GM12878 (cell line): Measurements from ENCODE around the gene HECTD4. TPM values are rescaled to one million over a fixed set of nuclear protein-coding genes. Genes with fewer than 3 reads are reported as not detected.

Experiments used
- ATAC-seq: fragments of 200-7000 bp; cut with Tn5 transposase; 3 replicates; pipeline ENCODE4 v1.9.1; 2020; ENCODE audit warnings: mild to moderate bottlenecking, moderate library complexity
- BruUV-seq: library from RNA; stranded (reverse); fragments of 400-500 nt; replicated peaks from 2 replicates; lab custom pipeline; 2021; lab: Mats Ljungman, UMichigan
- CTCF ChIA-PET: fragments of 300-600 bp; sonication (Branson Sonifier 250); formaldehyde crosslinking; extraction: SDS; loops from one replicate; lab custom pipeline; 2021; ENCODE audit warnings: inconsistent platforms; lab: Yijun Ruan, JAX
- POLR2A ChIA-PET: fragments of 350-600 bp; formaldehyde crosslinking; extraction: SDS; loops from one replicate; lab custom pipeline; 2021; ENCODE audit warnings: inconsistent platforms; lab: Charles Lee
- RAD21 ChIA-PET: fragments of 300-600 bp; sonication (Branson Sonifier 250); formaldehyde crosslinking; loops from one replicate; lab custom pipeline; 2023; ENCODE audit warnings: antibody characterized with exemption; ENCODE audit not compliant: unreplicated experiment; lab: Charles Lee
- SMC1A ChIA-PET: fragments of 300-600 bp; sonication (Branson Sonifier 250); formaldehyde crosslinking; loops from one replicate; lab custom pipeline; 2023; ENCODE audit not compliant: unreplicated experiment, uncharacterized antibody; lab: Charles Lee
- DNase-seq: peaks from one replicate; pipeline ENCODE4 v3.0.0-alpha.2; 2011; ENCODE audit warnings: low read depth, low spot score
- FAIRE-seq: peaks from 3 replicates; lab custom pipeline; 2011; peaks lifted over from hg19 to GRCh38; lab: Jason Lieb, UNC
- H2AFZ ChIP-seq: 2 replicates; pipeline ENCODE4 v1.6.0; 2011; ENCODE audit warnings: low read depth, low read length, control low read depth; ENCODE audit not compliant: control insufficient read depth
- H3K27ac ChIP-seq: 2 replicates; pipeline ENCODE4 v1.5.1; 2011; ENCODE audit warnings: control low read depth; ENCODE audit not compliant: control insufficient read depth, insufficient read depth
- H3K27me3 ChIP-seq, 2 experiments: replicated peaks in 1 of 2; 2 replicates each; pipeline versions ENCODE4 v1.6.0 to v1.6.1; 2011; ENCODE audit warnings: low read length in 1 of 2; ENCODE audit not compliant: control insufficient read depth in 2 of 2, insufficient read depth in 2 of 2
- H3K36me3 ChIP-seq, 2 experiments: 2 replicates each; pipeline ENCODE4 v1.5.1; 2011; ENCODE audit warnings: low read length in 1 of 2; ENCODE audit not compliant: control insufficient read depth in 2 of 2, insufficient read depth in 2 of 2
- H3K4me1 ChIP-seq: 2 replicates; pipeline ENCODE4 v1.6.1; 2011; ENCODE audit warnings: mild to moderate bottlenecking, low read length, moderate library complexity, mixed read lengths; ENCODE audit not compliant: control insufficient read depth, insufficient read depth
- H3K4me2 ChIP-seq: 2 replicates; pipeline ENCODE4 v1.6.0; 2011; ENCODE audit warnings: control low read depth; ENCODE audit not compliant: control insufficient read depth, insufficient read depth
- H3K4me3 ChIP-seq: fragments of 200-600 bp; sonication (generic); 2 replicates; pipeline ENCODE4 v1.5.1; 2016
- H3K79me2 ChIP-seq: 2 replicates; pipeline ENCODE4 v1.6.0; 2011; ENCODE audit warnings: low read length; ENCODE audit not compliant: control insufficient read depth, insufficient read depth
- H3K9ac ChIP-seq: 2 replicates; pipeline ENCODE4 v1.8.0; 2011; ENCODE audit warnings: low read length, control low read depth, mixed read lengths; ENCODE audit not compliant: control insufficient read depth, insufficient read depth
- H3K9me3 ChIP-seq: replicated peaks from 3 replicates; pipeline ENCODE4 v1.5.1; 2011; ENCODE audit warnings: mild to moderate bottlenecking, low read length; ENCODE audit not compliant: control insufficient read depth, insufficient read depth
- H4K20me1 ChIP-seq: 2 replicates; pipeline ENCODE4 v1.6.0; 2011; ENCODE audit not compliant: control insufficient read depth, insufficient read depth
- CBX5 ChIP-seq: sonication (generic); IDR thresholded peaks from 2 replicates; pipeline ENCODE4 v1.6.1; 2016; ENCODE audit warnings: low read depth, moderate library complexity, mild to moderate bottlenecking, inconsistent platforms
- KAT2A ChIP-seq: conservative IDR thresholded peaks from 2 replicates; pipeline ENCODE4 v1.6.1; 2011; ENCODE audit warnings: low read depth, low read length; ENCODE audit not compliant: control insufficient read depth
- KLF5 ChIP-seq: fragments of 450-650 bp; IDR thresholded peaks from 2 replicates; pipeline ENCODE4 v1.6.1; 2014; ENCODE audit warnings: mild to moderate bottlenecking; ENCODE audit not compliant: partially characterized antibody
- POU2F2 ChIP-seq: IDR thresholded peaks from 3 replicates; pipeline ENCODE4 v1.6.1; 2011; ENCODE audit warnings: low read depth, mild to moderate bottlenecking, low read length, borderline replicate concordance
- RELA ChIP-seq: fragments of 450-650 bp; IDR thresholded peaks from 2 replicates; pipeline ENCODE4 v1.8.0; 2014; ENCODE audit warnings: borderline replicate concordance; ENCODE audit not compliant: partially characterized antibody
- RUNX3 ChIP-seq: IDR thresholded peaks from 2 replicates; pipeline ENCODE4 v1.6.1; 2012; ENCODE audit warnings: low read length, inconsistent platforms
- SIN3A ChIP-seq: IDR thresholded peaks from 2 replicates; pipeline ENCODE4 v1.6.1; 2012; ENCODE audit warnings: low read depth, low read length, improper control_type of control experiment
- SMAD5 ChIP-seq: IDR thresholded peaks from 2 replicates; pipeline ENCODE4 v1.6.1; 2016; ENCODE audit warnings: antibody characterized with exemption, low read depth
- SMARCA5 ChIP-seq: fragments of 450-650 bp; IDR thresholded peaks from 2 replicates; pipeline ENCODE4 v1.6.1; 2017; ENCODE audit warnings: mild to moderate bottlenecking
- WGBS: methylation state at CpG from one replicate; pipeline ENCODE4 v1.1.6; 2016; ENCODE audit warnings: low lambda C conversion rate; ENCODE audit not compliant: insufficient replicate concordance, insufficient coverage; ENCODE audit errors: missing lambda C conversion rate; 5-methylcytosine and 5-hydroxymethylcytosine counted together
- in situ Hi-C: fragments of 300-500 bp; cut with MboI; formaldehyde crosslinking; loops from 9 replicates; pipeline ENCODE4 v1.14.3; 2018; ENCODE audit warnings: mixed read lengths
- intact Hi-C: fragments of 100-400 bp; cut with micrococcal nuclease; formaldehyde crosslinking; loops from one replicate; pipeline ENCODE4 v1.14.2; 2022; ENCODE audit not compliant: unreplicated experiment
- polyA plus RNA-seq, 11 experiments: library from polyadenylated mRNA; depleted of rRNA in 4 of 11; unstranded in 6 of 11; stranded (reverse) in 5 of 11; fragments of >200 nt; fragmentation: Nextera tagmentation in 4 of 11; fragmentation: Illumina TruSeq in 1 of 11; extraction: Ambion mirVana in 4 of 11; extraction: Trizol in 1 of 11; gene quantifications; 1 replicate in 1 of 11; 2 replicates in 10 of 11; pipeline versions ENCODE4 v1.2.1 to v1.2.3, GENCODE V29; 2011 to 2016; ENCODE audit warnings: inconsistent platforms in 2 of 11, missing spikeins in 2 of 11, low read depth in 1 of 11
- total RNA-seq, 4 experiments: library from RNA; depleted of rRNA in 3 of 4; stranded (reverse); fragments of >200 nt in 3 of 4; fragmentation: Illumina TruSeq in 1 of 4; extraction: Trizol in 1 of 4; gene quantifications; 2 replicates each; pipeline versions ENCODE4 v1.2.1 to v1.2.3, GENCODE V29; 2013 to 2021
- TF ChIP-seq, protein P1 (sequence below): IDR thresholded peaks from 2 replicates; pipeline ENCODE4 v1.6.1; 2011; ENCODE audit warnings: mild to moderate bottlenecking, low read depth, low read length, moderate library complexity; ENCODE audit not compliant: insufficient replicate concordance
- TF ChIP-seq, protein P2 (sequence below): IDR thresholded peaks from 2 replicates; pipeline ENCODE4 v1.6.1; 2012; ENCODE audit warnings: mild to moderate bottlenecking, low read depth, low read length

The HECTD4 gene
- total and polyA plus RNA-seq, 10 of the 15 experiments (the other 5 are each of a cell fraction or from before 2014, with no cell fraction given) = 5.8 to 43.9 (median 17.9) TPM

DNA sequence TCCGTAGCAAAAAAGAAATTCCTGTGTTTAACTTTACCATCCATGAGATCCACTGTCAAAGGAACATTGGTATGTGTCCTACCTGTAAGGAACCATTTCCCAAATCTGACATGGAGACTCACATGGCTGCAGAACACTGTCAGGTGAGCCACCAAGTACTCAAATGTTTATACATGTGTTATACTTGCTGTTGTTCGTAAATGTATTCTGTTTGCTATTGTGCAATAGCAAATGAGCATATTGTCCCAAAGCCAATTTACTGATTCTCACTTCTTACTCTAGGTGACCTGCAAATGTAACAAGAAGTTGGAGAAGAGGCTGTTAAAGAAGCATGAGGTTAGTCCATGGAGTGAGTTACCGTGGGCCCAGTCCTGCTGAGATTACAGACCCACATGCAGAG, 247.5 kb downstream of the HECTD4 start:
- Histone ChIP-seq H3K36me3 (peaks cover 4 to 26% of the 10 kb centered on the region in 2 experiments), H3K79me2 (peaks cover 35% of the 10 kb centered on the region), H4K20me1 (no peaks in the 10 kb centered on the region), H2AFZ (no peak overlapping the region), H3K9ac (no peak overlapping the region), H3K27ac (no peak overlapping the region), H3K4me1 (peaks cover 3% of the 10 kb centered on the region; the same call in 1 of the 2 replicates), H3K4me2 (no peak overlapping the region), H3K4me3 (no peak overlapping the region), H3K9me3 (no peaks in the 10 kb centered on the region), H3K27me3 (no peaks in the 10 kb centered on the region)
- no peak for TF ChIP-seq SMAD5
- TF ChIP-seq KLF5 = no peak
- TF ChIP-seq, protein P1, sequence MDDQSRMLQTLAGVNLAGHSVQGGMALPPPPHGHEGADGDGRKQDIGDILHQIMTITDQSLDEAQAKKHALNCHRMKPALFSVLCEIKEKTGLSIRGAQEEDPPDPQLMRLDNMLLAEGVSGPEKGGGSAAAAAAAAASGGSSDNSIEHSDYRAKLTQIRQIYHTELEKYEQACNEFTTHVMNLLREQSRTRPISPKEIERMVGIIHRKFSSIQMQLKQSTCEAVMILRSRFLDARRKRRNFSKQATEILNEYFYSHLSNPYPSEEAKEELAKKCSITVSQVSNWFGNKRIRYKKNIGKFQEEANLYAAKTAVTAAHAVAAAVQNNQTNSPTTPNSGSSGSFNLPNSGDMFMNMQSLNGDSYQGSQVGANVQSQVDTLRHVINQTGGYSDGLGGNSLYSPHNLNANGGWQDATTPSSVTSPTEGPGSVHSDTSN = no peak
- TF ChIP-seq SMARCA5 = no peak
- no peak for TF ChIP-seq CBX5
- TF ChIP-seq RUNX3 = no peak
- TF ChIP-seq SIN3A = no peak
- TF ChIP-seq POU2F2 = no peak
- no peak for TF ChIP-seq RELA
- TF ChIP-seq, protein P2, sequence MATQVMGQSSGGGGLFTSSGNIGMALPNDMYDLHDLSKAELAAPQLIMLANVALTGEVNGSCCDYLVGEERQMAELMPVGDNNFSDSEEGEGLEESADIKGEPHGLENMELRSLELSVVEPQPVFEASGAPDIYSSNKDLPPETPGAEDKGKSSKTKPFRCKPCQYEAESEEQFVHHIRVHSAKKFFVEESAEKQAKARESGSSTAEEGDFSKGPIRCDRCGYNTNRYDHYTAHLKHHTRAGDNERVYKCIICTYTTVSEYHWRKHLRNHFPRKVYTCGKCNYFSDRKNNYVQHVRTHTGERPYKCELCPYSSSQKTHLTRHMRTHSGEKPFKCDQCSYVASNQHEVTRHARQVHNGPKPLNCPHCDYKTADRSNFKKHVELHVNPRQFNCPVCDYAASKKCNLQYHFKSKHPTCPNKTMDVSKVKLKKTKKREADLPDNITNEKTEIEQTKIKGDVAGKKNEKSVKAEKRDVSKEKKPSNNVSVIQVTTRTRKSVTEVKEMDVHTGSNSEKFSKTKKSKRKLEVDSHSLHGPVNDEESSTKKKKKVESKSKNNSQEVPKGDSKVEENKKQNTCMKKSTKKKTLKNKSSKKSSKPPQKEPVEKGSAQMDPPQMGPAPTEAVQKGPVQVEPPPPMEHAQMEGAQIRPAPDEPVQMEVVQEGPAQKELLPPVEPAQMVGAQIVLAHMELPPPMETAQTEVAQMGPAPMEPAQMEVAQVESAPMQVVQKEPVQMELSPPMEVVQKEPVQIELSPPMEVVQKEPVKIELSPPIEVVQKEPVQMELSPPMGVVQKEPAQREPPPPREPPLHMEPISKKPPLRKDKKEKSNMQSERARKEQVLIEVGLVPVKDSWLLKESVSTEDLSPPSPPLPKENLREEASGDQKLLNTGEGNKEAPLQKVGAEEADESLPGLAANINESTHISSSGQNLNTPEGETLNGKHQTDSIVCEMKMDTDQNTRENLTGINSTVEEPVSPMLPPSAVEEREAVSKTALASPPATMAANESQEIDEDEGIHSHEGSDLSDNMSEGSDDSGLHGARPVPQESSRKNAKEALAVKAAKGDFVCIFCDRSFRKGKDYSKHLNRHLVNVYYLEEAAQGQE = no peak
- TF ChIP-seq KAT2A = no peak
- no TSS peak for BruUV-seq
- FAIRE-seq (no peak), DNase-seq (no peak), ATAC-seq (no peak)
- ChIA-PET RAD21 (no interaction called here), SMC1A (no interaction called here), CTCF (no interaction called here), POLR2A (no interaction called here)
- intact Hi-C loops = no loop called here
- in situ Hi-C loops = no loop called here
- WGBS = 100% methylated on average over 3 of the region's 3 CpGs
